H1 (cell line): ENCODE measurements around the gene SMARCA2. TPM values are rescaled to one million over a fixed set of nuclear protein-coding genes. Genes with fewer than 3 reads are reported as not detected.

Source experiments
- CTCF ChIA-PET: fragments of 300-600 bp; sonication (Branson Sonifier 250); formaldehyde crosslinking; loops from one replicate; lab custom pipeline; 2021; ENCODE audit not compliant: partially characterized antibody; lab: Charles Lee
- POLR2A ChIA-PET: fragments of 300-600 bp; sonication (Branson Sonifier 250); formaldehyde crosslinking; loops from one replicate; lab custom pipeline; 2021; ENCODE audit warnings: inconsistent platforms; ENCODE audit not compliant: partially characterized antibody; lab: Charles Lee
- DNase-seq, 2 experiments: peaks; one replicate each; pipeline versions ENCODE4 v3.0.0 to v3.0.0-alpha.2; 2010 to 2022; ENCODE audit warnings: low spot score in 2 of 2, low read depth in 1 of 2, mixed read lengths in 1 of 2
- FAIRE-seq: peaks from 2 replicates; lab custom pipeline; 2011; peaks lifted over from hg19 to GRCh38; lab: Jason Lieb, UNC
- H2AFZ ChIP-seq: 2 replicates; pipeline ENCODE4 v1.8.1; 2012; ENCODE audit warnings: low read length, inconsistent platforms
- H2AK5ac ChIP-seq: 2 replicates; pipeline ENCODE4 v1.6.1; 2013; ENCODE audit warnings: low read depth, low read length
- H2BK120ac ChIP-seq: replicated peaks from 2 replicates; pipeline ENCODE3; 2013; ENCODE audit warnings: low read depth, low read length, inconsistent platforms
- H2BK12ac ChIP-seq: 2 replicates; pipeline ENCODE4 v1.6.1; 2013; ENCODE audit warnings: low read depth, low read length
- H2BK15ac ChIP-seq: 2 replicates; pipeline ENCODE4 v1.6.1; 2013; ENCODE audit warnings: low read length
- H2BK20ac ChIP-seq: 2 replicates; pipeline ENCODE4 v1.6.1; 2013; ENCODE audit warnings: low read length
- H2BK5ac ChIP-seq: 2 replicates; pipeline ENCODE4 v1.6.1; 2013; ENCODE audit warnings: low read depth, low read length
- H3K14ac ChIP-seq: 2 replicates; pipeline ENCODE4 v1.6.1; 2013; ENCODE audit warnings: inconsistent platforms; ENCODE audit not compliant: insufficient read length
- H3K18ac ChIP-seq: 2 replicates; pipeline ENCODE4 v1.6.1; 2013; ENCODE audit warnings: low read length; ENCODE audit errors: extremely low read depth
- H3K23ac ChIP-seq: 2 replicates; pipeline ENCODE4 v1.6.1; 2013; ENCODE audit warnings: inconsistent platforms; ENCODE audit not compliant: insufficient read length
- H3K23me2 ChIP-seq: 2 replicates; pipeline ENCODE4 v1.6.1; 2013; ENCODE audit warnings: low read depth, low read length
- H3K27ac ChIP-seq: 2 replicates; pipeline ENCODE4 v1.6.1; 2011; ENCODE audit warnings: low read depth, low read length, inconsistent platforms
- H3K27me3 ChIP-seq, 4 experiments: replicated peaks in 1 of 4; 1 replicate in 1 of 4; 2 replicates in 3 of 4; pipeline versions ENCODE4 v1.6.1 to v1.8.1; 2011 to 2013; ENCODE audit warnings: low read length in 3 of 4, mild to moderate bottlenecking in 3 of 4, inconsistent platforms in 2 of 4, mixed read lengths in 2 of 4, moderate library complexity in 1 of 4; ENCODE audit not compliant: control insufficient read depth in 3 of 4, insufficient read depth in 3 of 4; ENCODE audit errors: extremely low read depth in 1 of 4
- H3K36me3 ChIP-seq, 4 experiments: 2 replicates each; pipeline versions ENCODE4 v1.6.1 to v1.8.1; 2011 to 2013; ENCODE audit warnings: mild to moderate bottlenecking in 4 of 4, low read length in 3 of 4, moderate library complexity in 2 of 4, control low read depth in 1 of 4, inconsistent platforms in 1 of 4; ENCODE audit not compliant: insufficient read depth in 4 of 4, control insufficient read depth in 2 of 4
- H3K4ac ChIP-seq: replicated peaks from 2 replicates; pipeline ENCODE3; 2013; ENCODE audit warnings: low read length, low read depth, mixed read lengths, inconsistent platforms; ENCODE audit not compliant: insufficient read length
- H3K4me1 ChIP-seq, 4 experiments: replicated peaks in 1 of 4; 1 replicate in 1 of 4; 2 replicates in 3 of 4; pipeline versions ENCODE4 v1.6.1 to v1.8.1; 2011 to 2013; ENCODE audit warnings: low read length in 3 of 4, inconsistent platforms in 2 of 4, mixed read lengths in 1 of 4; ENCODE audit not compliant: insufficient read depth in 4 of 4, control insufficient read depth in 3 of 4
- H3K4me2 ChIP-seq, 2 experiments: 2 replicates each; pipeline versions ENCODE4 v1.6.1 to v1.8.1; 2011 to 2013; ENCODE audit warnings: low read depth in 2 of 2, low read length in 2 of 2, control low read depth in 1 of 2, inconsistent platforms in 1 of 2, mild to moderate bottlenecking in 1 of 2; ENCODE audit not compliant: insufficient read depth in 1 of 2
- H3K4me3 ChIP-seq, 4 experiments: fragments of 200-600, 300-600 bp in 1 of 4; sonication (generic), shearing (Covaris generic), sonication (Bioruptor Twin) in 1 of 4; 2 replicates each; pipeline versions ENCODE4 v1.5.1 to v1.8.1; 2011 to 2016; ENCODE audit warnings: low read length in 4 of 4, low read depth in 3 of 4, control low read depth in 2 of 4, inconsistent platforms in 2 of 4, mild to moderate bottlenecking in 2 of 4, mixed read lengths in 1 of 4, moderate library complexity in 1 of 4; ENCODE audit not compliant: insufficient read depth in 2 of 4; ENCODE audit errors: extremely low read depth in 1 of 4
- H3K56ac ChIP-seq: replicated peaks from 2 replicates; pipeline ENCODE3; 2013; ENCODE audit warnings: low read depth, mild to moderate bottlenecking, mixed read lengths, low read length, inconsistent platforms; ENCODE audit not compliant: insufficient read length
- H3K79me1 ChIP-seq: 2 replicates; pipeline ENCODE4 v1.6.1; 2013; ENCODE audit warnings: low read depth, low read length, control low read depth
- H3K79me2 ChIP-seq, 2 experiments: 2 replicates each; pipeline versions ENCODE4 v1.6.1 to v1.8.1; 2012 to 2013; ENCODE audit warnings: low read length in 2 of 2, mild to moderate bottlenecking in 2 of 2, inconsistent platforms in 1 of 2; ENCODE audit not compliant: insufficient read depth in 2 of 2, control insufficient read depth in 1 of 2
- H3K9ac ChIP-seq, 4 experiments: replicated peaks in 1 of 4; 1 replicate in 1 of 4; 2 replicates in 3 of 4; pipeline versions ENCODE4 v1.6.1 to v1.8.1; 2011 to 2013; ENCODE audit warnings: low read depth in 3 of 4, low read length in 3 of 4, control low read depth in 2 of 4, mild to moderate bottlenecking in 2 of 4, moderate library complexity in 2 of 4, inconsistent platforms in 1 of 4; ENCODE audit errors: extremely low read depth in 1 of 4
- H3K9me3 ChIP-seq, 2 experiments: 2 replicates each; pipeline versions ENCODE4 v1.6.1 to v1.8.1; 2012 to 2013; ENCODE audit warnings: mild to moderate bottlenecking in 2 of 2, moderate library complexity in 2 of 2, control low read depth in 1 of 2, inconsistent platforms in 1 of 2, low read depth in 1 of 2, low read length in 1 of 2, mixed read lengths in 1 of 2; ENCODE audit not compliant: insufficient read depth in 2 of 2
- H4K20me1 ChIP-seq, 2 experiments: replicated peaks in 1 of 2; 2 replicates each; pipeline versions ENCODE3 to v1.8.1; 2011 to 2013; ENCODE audit warnings: inconsistent platforms in 2 of 2, low read length in 2 of 2, mild to moderate bottlenecking in 1 of 2; ENCODE audit not compliant: insufficient read depth in 2 of 2, control insufficient read depth in 1 of 2
- H4K5ac ChIP-seq: 2 replicates; pipeline ENCODE4 v1.6.1; 2013; ENCODE audit warnings: low read length, low read depth, mixed read lengths, inconsistent platforms; ENCODE audit not compliant: insufficient read length
- H4K8ac ChIP-seq: 2 replicates; pipeline ENCODE4 v1.8.0; 2013; ENCODE audit warnings: mild to moderate bottlenecking, moderate library complexity, low read length, inconsistent platforms; ENCODE audit not compliant: insufficient read depth; ENCODE audit errors: extremely low read depth
- H4K91ac ChIP-seq: replicated peaks from 2 replicates; pipeline ENCODE3; 2013; ENCODE audit warnings: low read length, mixed read lengths, inconsistent platforms; ENCODE audit not compliant: insufficient read length
- CREB1 ChIP-seq: IDR thresholded peaks from 2 replicates; pipeline ENCODE4 v1.6.1; 2012; ENCODE audit warnings: inconsistent platforms
- GABPA ChIP-seq: IDR thresholded peaks from 2 replicates; pipeline ENCODE4 v1.6.1; 2011; ENCODE audit warnings: mild to moderate bottlenecking, low read length, moderate library complexity, borderline replicate concordance; ENCODE audit not compliant: insufficient read depth
- JUN ChIP-seq: IDR thresholded peaks from 2 replicates; pipeline ENCODE4 v1.6.1; 2011; ENCODE audit warnings: low read depth, mild to moderate bottlenecking, improper control_type of control experiment, low read length
- KDM4A ChIP-seq: IDR thresholded peaks from one replicate; pipeline ENCODE4 v1.7.1; 2012; ENCODE audit warnings: low read depth, mild to moderate bottlenecking, moderate library complexity, low read length, inconsistent platforms; ENCODE audit not compliant: severe bottlenecking
- RNF2 ChIP-seq: fragments of 200-900, 300-1000 bp; sonication (generic); IDR thresholded peaks from 2 replicates; pipeline ENCODE4 v1.7.1; 2016; ENCODE audit warnings: borderline replicate concordance, low read depth, mild to moderate bottlenecking, antibody characterized with exemption, low read length; ENCODE audit not compliant: poor library complexity, severe bottlenecking; ENCODE audit errors: missing control alignments
- YY1 ChIP-seq: IDR thresholded peaks from 2 replicates; pipeline ENCODE4 v1.6.1; 2011; ENCODE audit warnings: low read depth, mild to moderate bottlenecking, low read length
- WGBS, 2 experiments: shearing (Covaris generic) in 1 of 2; methylation state at CpG; one replicate each; pipeline versions ENCODE4 v1.1.6 to v1.1.7; 2013 to 2015; ENCODE audit warnings: low lambda C conversion rate in 2 of 2, mixed read lengths in 2 of 2, inconsistent platforms in 1 of 2, low coverage in 1 of 2, missing lambda C conversion rate in 1 of 2; ENCODE audit not compliant: insufficient replicate concordance in 2 of 2, insufficient coverage in 1 of 2, insufficient read length in 1 of 2; ENCODE audit errors: extremely low coverage in 1 of 2, missing lambda C conversion rate in 1 of 2; 5-methylcytosine and 5-hydroxymethylcytosine counted together
- polyA plus RNA-seq, 7 experiments: library from polyadenylated mRNA; depleted of rRNA in 3 of 7; stranded (reverse) in 5 of 7; unstranded in 2 of 7; fragments of >200 nt in 5 of 7; fragments of 200-250 nt in 2 of 7; gene quantifications; 1 replicate in 5 of 7; 2 replicates in 1 of 7; 4 replicates in 1 of 7; pipeline versions ENCODE4 v1.2.1 to v1.2.3, GENCODE V29; 2011 to 2013; ENCODE audit warnings: missing spikeins in 2 of 7, mixed read lengths in 2 of 7
- total RNA-seq: library from RNA; stranded (reverse); fragmentation: NEBNext Ultra II Directional; extraction: Animal tissue kit (Norgen Biotek cat#: 25700); gene quantifications from 2 replicates; pipeline ENCODE4 v1.2.1, GENCODE V29; 2021

SMARCA2 gene
- total and polyA plus RNA-seq, 2 of the 8 experiments (the other 6 are each of a cell fraction or from before 2014, with no cell fraction given): 6.3 to 21.7 TPM

GRCh38 chr9:1989500-1989899 lies 25.6 kb upstream of the SMARCA2 start:
- Histone ChIP-seq H3K79me1 (no peaks in the 10 kb centered on the region), H4K91ac (no peak overlapping the region), H3K4me3 (no peak overlapping the region), H4K5ac (no peak overlapping the region), H2BK5ac (no peak overlapping the region), H3K27me3 (no peaks in the 10 kb centered on the region), H3K56ac (no peak overlapping the region), H3K79me2 (no peaks in the 10 kb centered on the region), H3K4me2 (no peak overlapping the region), H4K8ac (no peak overlapping the region), H3K23me2 (no peaks in the 10 kb centered on the region; the same call in 1 of the 2 replicates), H3K27ac (no peak overlapping the region), H3K4ac (no peak overlapping the region), H3K9ac (no peak overlapping the region), H2BK12ac (no peak overlapping the region), H2AK5ac (no peak overlapping the region), H3K14ac (no peak overlapping the region), H4K20me1 (no peaks in the 10 kb centered on the region), H3K4me1 (peaks cover 0 to 10% (median 5%) of the 10 kb centered on the region in 4 experiments; a peak in 3 of 7 replicates), H2BK15ac (no peak overlapping the region), H3K9me3 (no peaks in the 10 kb centered on the region), H3K23ac (no peak overlapping the region), H2BK120ac (no peak overlapping the region), H2BK20ac (no peak overlapping the region), H3K36me3 (no peaks in the 10 kb centered on the region), H3K18ac (no peak overlapping the region), H2AFZ (no peak overlapping the region)
- ChIA-PET CTCF (no interaction called here), POLR2A (no interaction called here)
- TF ChIP-seq CREB1 (no peak), KDM4A (no peak), GABPA (no peak), YY1 (no peak), JUN (no peak), RNF2 (no peak)
- FAIRE-seq: no peak
- DNase-seq: no peak
- WGBS, 2 experiments: 94% methylated on average over 2 of the region's 2 CpGs; no CpG with 5 or more reads in 1 of the 2 experiments
